IPS-15b (cell line): ENCODE results near the gene SCG5.

Source experiments
- H3K27me3 ChIP-seq: one replicate; pipeline ENCODE4 v1.6.1; 2013; ENCODE audit warnings: low read length; ENCODE audit not compliant: control insufficient read depth, insufficient read depth
- H3K36me3 ChIP-seq: one replicate; pipeline ENCODE4 v1.6.1; 2013; ENCODE audit warnings: low read length; ENCODE audit not compliant: control insufficient read depth, insufficient read depth
- H3K4me1 ChIP-seq: one replicate; pipeline ENCODE4 v1.6.1; 2013; ENCODE audit warnings: mild to moderate bottlenecking, low read length; ENCODE audit not compliant: control insufficient read depth, insufficient read depth
- H3K4me3 ChIP-seq: one replicate; pipeline ENCODE4 v1.5.1; 2013; ENCODE audit warnings: low read depth, low read length
- H3K9ac ChIP-seq: one replicate; pipeline ENCODE4 v1.6.1; 2013; ENCODE audit warnings: low read depth, mild to moderate bottlenecking, low read length
- H3K9me3 ChIP-seq: one replicate; pipeline ENCODE4 v1.6.1; 2013; ENCODE audit warnings: mild to moderate bottlenecking, low read length; ENCODE audit not compliant: control insufficient read depth, insufficient read depth

The SCG5 gene

DNA sequence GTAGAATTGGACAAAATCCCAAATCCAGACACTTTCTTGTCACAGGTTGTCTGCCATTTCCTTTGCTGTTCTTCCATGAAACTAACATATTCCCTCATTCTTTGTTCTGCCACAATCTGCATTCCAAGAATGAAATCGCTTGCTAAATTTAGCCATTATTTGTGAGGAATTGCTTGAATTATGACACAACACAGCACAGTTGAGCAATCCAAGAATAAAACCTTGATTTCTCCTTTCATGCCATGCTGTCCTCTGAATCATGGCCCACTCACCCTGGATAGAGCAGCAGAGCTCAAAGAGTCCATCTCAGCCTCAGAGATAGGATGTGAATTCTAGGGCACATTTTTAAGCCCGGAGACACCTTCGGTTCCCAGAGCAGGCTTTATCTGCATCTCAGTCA lies 41.1 kb downstream of the SCG5 start:
- no peaks in the 10 kb centered on the region for H3K27me3 ChIP-seq
- peaks cover under 1% of the 10 kb centered on the region for H3K4me1 ChIP-seq
- H3K9ac ChIP-seq = no peak overlapping the region

DNA sequence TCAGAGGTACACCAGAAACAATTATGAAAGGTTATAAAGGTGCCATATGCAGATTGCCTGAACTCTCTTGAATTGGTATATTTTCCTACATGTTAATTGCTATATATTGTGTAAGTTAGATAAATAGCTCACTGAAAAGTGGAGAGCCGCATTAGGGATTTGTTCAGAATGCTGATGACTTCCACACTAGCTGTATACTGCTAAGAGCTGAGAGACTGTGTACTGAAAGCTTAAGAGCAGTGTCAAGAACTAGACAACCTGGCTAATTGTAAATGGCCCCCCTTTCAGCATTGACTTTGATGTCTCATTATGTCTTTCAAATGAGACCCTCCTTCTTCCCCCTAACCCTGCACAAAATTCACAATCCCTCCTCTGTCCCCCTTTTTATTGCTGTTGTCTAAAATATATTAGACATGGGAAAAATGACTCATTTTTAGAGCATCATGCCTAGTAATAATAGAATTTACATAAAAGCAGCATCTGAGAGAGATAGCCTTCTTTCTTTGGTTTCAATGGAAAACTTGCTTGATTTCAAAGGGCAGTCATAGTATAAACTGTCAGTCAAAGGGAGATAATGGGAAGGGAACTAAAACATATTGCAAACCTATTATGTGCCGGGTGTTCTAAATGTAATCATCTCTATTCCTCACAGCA lies 41.6 kb downstream of the SCG5 start:
- Histone ChIP-seq H3K36me3 (no peaks in the 10 kb centered on the region), H3K9me3 (no peaks in the 10 kb centered on the region), H3K4me1 (no peaks in the 10 kb centered on the region), H3K4me3 (no peak overlapping the region), H3K9ac (no peak overlapping the region), H3K27me3 (no peaks in the 10 kb centered on the region)

More for the DNA sequence above, 41.1 kb downstream of the SCG5 start:
- no peaks in the 10 kb centered on the region for H3K36me3 ChIP-seq
- H3K9me3 ChIP-seq = no peaks in the 10 kb centered on the region
- H3K4me3 ChIP-seq = no peak overlapping the region

- Histone ChIP-seq H3K9me3 (no peaks in the 10 kb centered on the region), H3K9ac (no peak overlapping the region), H3K27me3 (no peaks in the 10 kb centered on the region), H3K4me3 (no peak overlapping the region), H3K4me1 (no peaks in the 10 kb centered on the region), H3K36me3 (no peaks in the 10 kb centered on the region)
Observed at GRCh38 chr15:32683906-32684584, 42.5 kb downstream of the SCG5 start.

DNA sequence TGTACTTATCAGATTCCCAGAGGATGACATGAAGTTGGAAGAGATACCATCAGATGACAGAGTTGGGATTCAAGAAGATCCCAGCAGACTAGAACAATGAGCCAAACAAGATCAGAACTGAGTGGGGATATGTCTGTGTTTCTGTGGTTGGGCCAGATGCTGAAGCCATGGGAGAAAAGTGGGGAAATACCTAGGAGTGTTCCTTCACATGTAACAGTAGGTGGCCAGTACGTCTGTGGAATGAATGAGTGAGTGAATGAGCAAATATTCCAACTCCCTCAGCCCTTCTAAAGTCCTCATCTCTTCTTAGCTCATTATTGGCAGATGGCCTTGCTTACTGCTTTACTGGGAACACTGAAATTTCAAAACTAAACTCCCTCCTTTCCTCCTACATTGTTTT lies 44.1 kb downstream of the SCG5 start:
- H3K4me1 ChIP-seq = no peaks in the 10 kb centered on the region
- H3K4me3 ChIP-seq = no peak overlapping the region

DNA sequence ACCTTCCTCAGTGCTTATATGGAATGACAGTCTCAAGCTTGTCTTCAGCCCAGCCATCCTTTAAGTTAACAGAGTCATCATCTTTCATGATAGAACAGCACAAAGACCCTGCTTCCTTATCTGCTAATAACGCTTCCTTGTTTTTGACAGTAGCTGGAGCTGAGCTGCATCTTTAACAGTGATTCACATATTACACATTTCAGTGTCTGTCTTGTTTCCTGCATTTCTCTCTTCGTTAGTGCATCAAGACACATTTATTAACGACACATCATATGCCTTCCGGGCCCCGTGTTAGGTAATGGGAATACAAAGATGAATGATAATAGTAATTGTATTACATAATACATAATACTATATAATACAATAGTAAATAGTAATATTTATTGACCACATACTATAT lies 46.0 kb downstream of the SCG5 start:
- Histone ChIP-seq H3K9ac (no peak overlapping the region), H3K4me1 (no peaks in the 10 kb centered on the region), H3K4me3 (no peak overlapping the region), H3K9me3 (no peaks in the 10 kb centered on the region), H3K27me3 (no peaks in the 10 kb centered on the region), H3K36me3 (no peaks in the 10 kb centered on the region)

More for the DNA sequence above, 44.1 kb downstream of the SCG5 start:
- H3K9me3 ChIP-seq = no peaks in the 10 kb centered on the region
- H3K9ac ChIP-seq = no peak overlapping the region
- no peaks in the 10 kb centered on the region for H3K36me3 ChIP-seq
- H3K27me3 ChIP-seq = no peaks in the 10 kb centered on the region

DNA sequence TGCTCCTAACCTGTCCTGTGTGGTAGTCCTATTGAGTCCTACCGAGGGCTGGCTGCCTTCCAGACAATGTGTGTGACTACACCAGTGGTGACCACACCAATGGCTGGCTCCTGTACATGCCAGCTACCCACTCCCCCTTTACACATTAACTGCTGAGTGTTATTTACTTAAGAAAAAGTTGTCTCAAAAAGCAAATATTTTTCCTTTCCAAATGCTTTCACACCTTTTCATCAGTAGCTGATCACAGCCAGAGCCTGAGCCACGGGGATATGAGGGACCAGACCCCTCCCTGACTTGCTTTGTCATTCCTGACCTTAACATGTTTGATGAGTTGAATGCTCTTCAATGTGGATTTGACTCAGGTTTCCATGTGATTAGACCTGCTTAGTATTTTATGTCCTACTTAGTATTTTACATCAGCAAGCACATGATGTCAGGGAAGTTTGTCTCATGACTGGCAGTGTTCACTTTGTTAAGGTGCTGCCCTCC lies 46.7 kb downstream of the SCG5 start:
- H3K4me3 ChIP-seq = no peak overlapping the region
- no peaks in the 10 kb centered on the region for H3K36me3 ChIP-seq
- H3K9me3 ChIP-seq = no peaks in the 10 kb centered on the region
- H3K27me3 ChIP-seq = no peaks in the 10 kb centered on the region
- no peak overlapping the region for H3K9ac ChIP-seq
- no peaks in the 10 kb centered on the region for H3K4me1 ChIP-seq

DNA sequence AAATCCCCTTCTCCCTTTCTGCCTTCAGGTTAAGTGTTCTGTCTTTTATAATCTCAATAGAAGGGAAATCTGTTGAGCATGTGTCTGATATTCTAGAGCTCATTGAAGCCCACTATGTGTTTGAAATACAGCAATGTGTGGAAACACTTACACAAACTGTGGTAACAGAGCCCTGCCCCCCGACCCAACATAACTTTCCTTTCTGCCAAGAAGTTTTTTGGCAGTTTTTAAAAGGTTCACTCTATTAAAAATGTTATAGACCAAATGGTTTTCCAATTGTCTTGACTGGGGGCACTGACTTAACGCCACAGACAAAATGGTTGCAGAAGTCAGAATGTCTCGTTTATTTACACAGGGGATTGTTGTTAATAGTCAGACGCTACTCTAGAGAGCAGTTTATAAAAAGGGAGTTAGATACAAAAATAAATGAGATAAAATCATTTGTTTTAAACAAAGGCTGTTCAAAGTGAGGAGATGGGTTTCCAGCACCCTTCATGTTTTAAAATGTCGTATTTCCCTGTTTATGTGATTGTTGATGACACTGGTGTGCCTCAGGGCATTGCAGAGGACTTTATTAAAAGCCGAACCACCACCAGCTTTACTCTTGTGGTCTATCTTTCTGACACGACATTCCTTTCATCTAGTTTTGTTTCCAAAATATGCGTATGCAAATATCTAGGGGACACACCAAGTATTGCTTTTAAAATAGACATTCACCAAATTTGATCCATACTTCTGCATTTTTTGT lies 49.6 kb downstream of the SCG5 start:
- Histone ChIP-seq H3K4me3 (no peak overlapping the region), H3K27me3 (no peaks in the 10 kb centered on the region), H3K9ac (no peak overlapping the region), H3K36me3 (no peaks in the 10 kb centered on the region), H3K4me1 (no peaks in the 10 kb centered on the region), H3K9me3 (no peaks in the 10 kb centered on the region)

DNA sequence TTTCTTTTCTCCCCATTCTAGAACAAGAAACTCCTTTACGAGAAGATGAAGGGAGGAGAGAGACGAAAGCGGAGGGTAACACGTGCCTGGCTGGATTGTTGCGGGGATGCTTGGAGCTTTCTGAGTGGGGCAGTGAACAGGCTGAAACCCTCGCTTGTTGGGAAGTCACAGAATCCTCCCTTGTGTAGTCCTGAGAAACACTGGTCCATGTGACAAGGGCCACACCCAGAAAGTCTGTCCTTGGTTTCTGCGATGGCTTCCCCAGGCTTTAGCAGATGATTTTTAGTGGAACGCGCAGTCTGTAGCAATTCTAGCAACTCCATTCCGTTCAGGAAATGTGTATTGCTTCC lies 50.2 kb downstream of the SCG5 start:
- no peaks in the 10 kb centered on the region for H3K36me3 ChIP-seq
- H3K4me3 ChIP-seq = no peak overlapping the region
- no peaks in the 10 kb centered on the region for H3K4me1 ChIP-seq
- H3K9me3 ChIP-seq = no peaks in the 10 kb centered on the region
- no peaks in the 10 kb centered on the region for H3K27me3 ChIP-seq
- no peak overlapping the region for H3K9ac ChIP-seq

- no peaks in the 10 kb centered on the region for H3K4me1 ChIP-seq
- no peak overlapping the region for H3K4me3 ChIP-seq
- H3K27me3 ChIP-seq = no peaks in the 10 kb centered on the region
- H3K9ac ChIP-seq = no peak overlapping the region
- no peaks in the 10 kb centered on the region for H3K9me3 ChIP-seq
- H3K36me3 ChIP-seq = no peaks in the 10 kb centered on the region
Observed at GRCh38 chr15:32692286-32692685, 50.8 kb downstream of the SCG5 start.

DNA sequence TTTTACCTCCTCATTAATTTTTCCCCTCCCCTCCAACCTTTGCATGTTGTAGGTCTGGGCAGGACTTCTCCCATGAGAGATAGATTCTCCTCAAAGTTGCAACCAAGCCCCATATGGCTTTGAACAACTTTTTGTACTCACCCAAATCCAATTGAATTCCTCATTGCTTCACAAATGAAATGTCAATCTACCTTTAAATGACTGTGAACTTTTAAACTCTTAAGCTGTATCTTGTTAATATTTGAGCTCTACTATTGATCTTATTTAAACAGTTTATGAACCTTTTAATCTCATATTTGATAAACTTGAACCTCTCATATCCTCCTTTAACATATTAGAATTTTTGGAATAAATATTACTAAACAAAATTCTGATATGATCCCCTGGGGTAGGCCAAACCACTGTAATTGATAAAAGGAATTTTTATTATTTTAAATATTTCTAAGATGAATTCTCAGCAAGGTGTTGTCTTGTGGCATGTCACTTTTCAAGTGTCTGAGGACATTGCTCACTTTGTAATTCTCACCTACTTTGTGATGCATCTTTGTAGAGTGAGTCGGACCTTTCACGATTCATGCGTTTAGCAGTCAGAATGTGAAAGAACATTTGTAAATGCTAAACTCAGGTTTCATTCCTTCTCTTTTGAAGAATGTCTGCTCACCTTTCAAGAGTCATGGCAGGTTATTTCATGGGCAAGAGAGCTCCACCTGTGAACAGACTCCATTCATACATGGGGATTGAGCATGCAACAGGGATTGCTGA lies 52.9 kb downstream of the SCG5 start:
- no peaks in the 10 kb centered on the region for H3K4me1 ChIP-seq
- no peaks in the 10 kb centered on the region for H3K27me3 ChIP-seq
- H3K36me3 ChIP-seq = no peaks in the 10 kb centered on the region
- no peaks in the 10 kb centered on the region for H3K9me3 ChIP-seq
- H3K4me3 ChIP-seq = no peak overlapping the region
- no peak overlapping the region for H3K9ac ChIP-seq

DNA sequence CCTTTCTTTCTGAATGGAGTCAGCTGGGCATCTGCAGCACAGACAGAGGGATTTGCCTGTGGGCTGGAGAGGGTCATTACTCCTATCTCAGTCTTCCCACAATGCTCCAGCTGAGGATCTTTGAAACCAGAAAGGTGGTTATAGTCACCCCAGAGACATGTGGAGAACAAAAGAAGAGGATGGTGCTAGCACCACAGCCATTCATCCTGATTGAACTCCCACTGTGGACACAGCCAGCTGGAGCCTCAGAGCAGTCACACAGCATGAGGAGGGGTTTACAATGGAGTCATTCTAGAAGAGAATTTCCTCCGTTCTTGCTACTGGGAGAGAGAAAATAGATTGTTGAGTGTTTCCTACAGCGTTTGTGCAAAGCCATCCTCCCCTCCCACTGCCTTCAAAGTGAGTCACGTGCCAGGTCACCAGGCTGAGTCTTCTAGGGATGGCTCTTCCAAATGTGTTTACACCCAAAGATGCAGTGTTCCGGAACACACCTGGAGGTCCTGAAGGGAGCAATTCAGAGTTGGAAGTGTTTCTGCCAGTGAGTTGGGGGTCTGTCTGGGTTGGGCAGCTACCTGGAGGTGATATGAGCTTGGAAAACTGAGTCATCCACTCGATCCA lies 57.4 kb downstream of the SCG5 start:
- Histone ChIP-seq H3K4me1 (no peaks in the 10 kb centered on the region), H3K9ac (no peak overlapping the region), H3K4me3 (no peak overlapping the region), H3K36me3 (no peaks in the 10 kb centered on the region), H3K27me3 (no peaks in the 10 kb centered on the region), H3K9me3 (no peaks in the 10 kb centered on the region)
